Stimulated activated CD4-positive, alpha-beta T cell treated with anti-CD3 and anti-CD28 coated beads, TNF-alpha, amount 100 ng/mL, for 1 hour (primary cell): ENCODE measurements around the gene TUSC1.
"Not testable (repeated sequence)": the region's sequence is repeated elsewhere in the genome, so short reads cannot be mapped to it uniquely, and the experiment has no call there.

Experiments used
- DNase-seq, 3 donors: peaks; one replicate each; pipeline ENCODE4 v3.0.0-alpha.2; 2020; ENCODE audit warnings: low read depth in 3 of 3, low spot score in 1 of 3

TUSC1 gene

DNA sequence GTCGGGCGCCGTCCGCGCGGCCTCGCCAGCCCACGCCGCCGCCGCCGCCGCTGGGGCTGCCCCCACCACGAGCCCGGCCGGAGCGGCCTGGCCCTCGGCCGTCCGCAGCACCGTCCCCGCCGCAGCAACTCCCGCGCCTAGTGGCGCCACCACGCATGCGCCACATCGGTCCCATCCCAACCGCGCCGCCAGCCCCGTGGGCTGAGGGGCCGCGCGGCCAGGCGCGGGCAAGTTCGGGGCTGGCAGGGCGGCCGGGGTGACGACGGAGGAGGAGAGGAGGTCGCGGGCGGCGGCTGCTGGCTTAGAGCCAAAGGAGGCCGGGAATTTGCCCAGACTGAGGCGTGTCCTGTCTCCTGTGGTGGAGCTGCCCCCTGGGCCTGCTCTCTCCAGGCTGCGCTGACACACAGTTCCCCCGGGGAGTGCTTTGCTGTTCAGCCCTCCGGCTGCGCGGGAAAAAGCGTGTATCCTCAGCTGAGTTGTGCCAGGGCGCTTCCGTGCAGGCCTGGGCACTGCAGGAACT lies at the start of gene TUSC1:
TUSC1 (minus strand) TSS at position 298 of the 520 bp plus-strand sequence; CDS start at position 166, 132 bp downstream.
- DNase-seq: no peak

GRCh38 chr9:25726871-25727410 lies 48.7 kb upstream of the TUSC1 start:
- DNase-seq: no peak

- DNase-seq: no peak
These were observed 46.2 kb upstream of the TUSC1 start for GRCh38 chr9:25724424-25724823.

GRCh38 chr9:25716220-25716872 lies 38.1 kb upstream of the TUSC1 start:
- no peak for DNase-seq

DNA sequence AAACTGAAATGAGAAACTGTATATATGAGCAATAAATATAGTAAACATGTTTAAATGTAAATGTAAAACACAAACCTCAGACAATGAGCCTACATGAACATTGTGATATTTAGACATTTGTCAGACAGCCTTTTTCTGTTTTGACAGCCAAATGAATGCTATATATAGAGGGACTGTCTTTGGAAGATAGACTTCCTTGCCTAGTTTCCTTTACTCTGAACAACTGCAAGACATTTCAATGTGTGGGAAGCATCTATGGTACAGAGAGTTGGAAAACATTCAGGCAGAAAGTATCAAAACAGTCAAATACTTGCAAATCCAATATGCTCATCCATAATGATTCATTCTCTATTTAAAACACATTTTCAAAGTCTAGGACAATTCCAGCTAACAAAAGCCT lies 31.7 kb upstream of the TUSC1 start:
- DNase-seq: no peak

DNA sequence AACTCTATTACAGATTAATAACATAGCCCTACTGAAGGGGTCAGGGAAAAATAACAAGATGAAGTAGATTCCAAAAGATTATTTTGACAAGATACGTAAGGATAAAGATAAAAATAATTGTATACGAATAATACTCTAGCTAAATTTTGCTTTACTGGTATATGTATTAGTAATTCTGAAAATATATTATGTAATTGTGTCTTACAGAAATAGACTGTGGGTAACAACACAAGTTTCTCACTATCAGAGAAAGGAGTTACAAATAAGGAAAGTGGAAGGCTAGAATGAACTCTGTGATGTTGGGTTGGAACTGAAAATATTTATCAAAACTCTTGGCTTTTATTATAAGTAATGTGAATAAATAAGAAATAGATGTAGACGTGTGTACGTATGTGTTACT lies 26.6 kb upstream of the TUSC1 start:
- DNase-seq: no peak

DNA sequence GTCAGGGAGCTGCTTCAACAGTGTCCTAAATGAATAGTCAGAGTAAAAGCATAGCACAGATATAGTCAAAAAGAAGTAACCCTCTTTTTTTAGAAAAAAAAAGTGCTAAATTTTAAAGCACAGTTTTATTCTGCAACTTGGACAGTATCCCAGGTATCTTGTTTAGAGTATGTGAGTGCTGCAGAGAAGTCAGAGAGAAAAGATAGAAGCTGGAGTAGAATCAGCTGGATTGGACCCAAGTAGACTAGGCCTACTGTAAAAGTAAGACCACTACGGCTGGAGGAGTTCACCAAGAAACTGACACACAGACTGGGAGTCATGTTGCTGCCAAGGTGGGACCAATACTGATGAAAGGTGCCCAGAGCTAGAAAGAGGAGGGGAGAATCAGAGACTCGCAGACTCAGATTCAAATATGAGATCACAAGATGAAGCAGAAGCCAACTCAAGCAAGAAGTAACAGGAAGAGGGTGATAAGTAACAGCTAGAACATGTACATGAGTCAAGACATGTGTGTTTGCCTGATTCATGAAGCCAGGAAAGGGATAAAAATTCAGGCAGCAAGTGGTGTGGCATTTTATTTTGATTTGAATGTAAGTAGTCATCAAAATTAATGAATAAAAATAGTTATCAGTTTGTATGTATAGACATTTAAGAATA lies 25.6 kb upstream of the TUSC1 start:
- no peak for DNase-seq

GRCh38 chr9:25702536-25702935 lies 24.3 kb upstream of the TUSC1 start:
- DNase-seq: no peak

DNA sequence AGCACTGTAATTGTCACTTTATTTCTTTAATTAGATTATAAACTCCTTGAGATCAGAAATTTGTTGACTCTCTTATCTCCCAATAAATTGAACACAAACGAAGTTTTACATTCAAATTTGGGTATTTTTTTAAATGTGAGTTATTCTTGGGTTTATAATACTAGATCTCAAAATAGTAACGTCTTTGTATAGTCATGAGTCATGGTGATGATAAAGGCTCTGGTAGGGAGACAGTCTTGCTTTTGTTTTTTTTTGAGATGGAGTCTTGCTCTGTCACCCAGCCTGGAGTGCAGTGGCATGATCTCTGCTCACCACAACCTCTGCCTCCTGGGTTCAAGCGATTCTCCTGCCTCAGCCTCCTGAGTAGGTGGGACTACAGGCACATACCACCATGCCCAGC lies 22.7 kb upstream of the TUSC1 start:
- not testable (repeated sequence) for DNase-seq

DNA sequence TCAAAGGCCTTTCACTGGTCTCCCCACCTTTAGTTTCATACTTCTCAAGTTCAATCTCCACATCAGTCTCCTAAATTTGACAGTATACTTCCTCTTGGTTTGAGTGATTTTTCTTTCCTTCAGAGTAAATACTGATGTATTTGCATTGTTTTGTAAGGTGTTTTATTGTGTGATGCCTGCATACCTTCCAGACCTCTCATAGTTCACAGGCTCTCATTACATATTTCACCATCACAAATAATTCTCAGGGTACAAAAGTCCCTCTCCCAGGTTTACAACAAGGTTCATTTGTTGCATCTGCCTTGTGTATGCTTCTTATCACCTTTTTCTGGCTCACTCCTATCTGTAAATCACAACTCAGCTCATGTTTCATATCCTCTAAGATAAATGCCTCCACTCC lies 22.2 kb upstream of the TUSC1 start:
- no peak for DNase-seq

DNA sequence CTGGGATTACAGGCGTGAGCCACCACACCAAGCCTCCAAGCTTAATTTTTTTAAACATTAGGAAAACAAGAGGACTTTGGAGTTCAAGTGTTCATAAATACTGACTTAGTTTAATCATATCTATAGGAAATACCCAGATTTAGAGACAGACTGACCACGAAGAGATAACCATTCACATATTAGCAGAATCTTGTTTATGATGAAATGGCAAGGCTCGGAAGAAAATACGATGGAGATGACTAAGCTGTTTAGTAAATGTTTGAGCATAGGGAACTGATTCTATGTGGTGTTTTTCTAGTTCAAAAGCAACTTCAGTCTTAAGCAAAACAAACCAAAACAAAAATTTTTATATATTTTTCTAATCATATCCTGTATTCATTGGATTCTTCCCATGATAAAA lies 13.5 kb upstream of the TUSC1 start:
- DNase-seq: no peak

DNA sequence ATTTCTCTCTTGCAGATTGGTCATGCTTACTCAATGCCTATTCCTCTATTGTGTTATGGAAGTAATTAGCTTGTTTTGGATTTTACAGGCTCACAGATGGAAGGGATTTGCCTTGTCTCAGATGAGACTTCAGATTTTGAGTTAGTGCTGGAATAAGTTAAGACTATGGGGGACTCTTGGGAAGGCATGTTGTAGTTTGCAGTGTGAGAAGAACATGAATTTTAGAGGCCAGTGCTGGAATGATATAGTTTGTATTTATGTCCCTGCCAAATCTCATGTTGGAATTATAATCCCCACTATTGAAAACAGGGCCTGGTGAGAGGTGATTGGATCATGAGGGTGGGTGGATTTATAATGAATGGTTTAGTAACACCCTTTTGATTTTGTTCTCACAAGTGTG lies 6.1 kb upstream of the TUSC1 start:
- no peak for DNase-seq

- DNase-seq: no peak
These were observed 3.0 kb upstream of the TUSC1 start for GRCh38 chr9:25681266-25681665.

- DNase-seq: no peak
These were observed 659 bp upstream of the TUSC1 start for GRCh38 chr9:25678846-25679360.

GRCh38 chr9:25677301-25678146 lies 720 bp downstream of the TUSC1 start:
- DNase-seq: no peak

DNA sequence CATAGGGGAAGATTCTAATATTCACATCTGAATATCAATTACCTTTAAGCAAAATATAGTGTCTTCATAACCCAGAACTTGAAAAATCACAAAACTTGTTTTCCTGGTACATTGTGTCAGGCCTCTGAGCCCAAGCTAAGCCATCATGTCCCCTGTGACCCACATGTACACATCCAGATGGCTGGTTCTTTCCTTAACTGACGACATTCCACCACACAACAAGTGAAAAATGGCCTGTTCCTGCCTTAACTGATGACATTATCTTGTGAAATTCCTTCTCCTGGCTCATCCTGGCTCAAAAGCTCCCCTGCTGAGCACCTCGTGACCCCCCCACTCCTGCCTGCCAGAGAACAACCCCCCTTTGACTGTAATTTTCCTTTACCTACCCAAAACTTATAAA lies 2.4 kb downstream of the TUSC1 start:
- not testable (repeated sequence) for DNase-seq

DNA sequence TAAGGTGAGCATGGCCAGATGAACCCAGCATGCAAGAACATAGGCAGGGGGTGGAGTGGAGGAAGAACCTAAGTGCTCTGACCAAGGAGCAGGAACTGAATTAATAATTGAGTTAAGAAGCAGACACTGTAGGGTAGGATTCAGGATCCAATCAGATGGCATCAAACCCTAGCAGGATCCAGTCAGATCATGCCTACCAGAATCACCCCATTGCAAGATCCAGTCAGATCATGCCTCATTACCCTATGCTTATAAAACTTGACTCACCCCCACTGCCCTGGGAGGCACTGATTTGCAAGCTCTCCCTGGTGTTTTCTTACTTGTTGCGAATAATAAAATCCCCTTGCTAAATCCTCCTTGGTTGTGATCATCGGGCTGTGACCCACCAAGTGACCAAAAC lies 19.7 kb downstream of the TUSC1 start:
- no peak for DNase-seq

- no peak for DNase-seq
These were observed 23.8 kb downstream of the TUSC1 start for GRCh38 chr9:25654417-25654816.

DNA sequence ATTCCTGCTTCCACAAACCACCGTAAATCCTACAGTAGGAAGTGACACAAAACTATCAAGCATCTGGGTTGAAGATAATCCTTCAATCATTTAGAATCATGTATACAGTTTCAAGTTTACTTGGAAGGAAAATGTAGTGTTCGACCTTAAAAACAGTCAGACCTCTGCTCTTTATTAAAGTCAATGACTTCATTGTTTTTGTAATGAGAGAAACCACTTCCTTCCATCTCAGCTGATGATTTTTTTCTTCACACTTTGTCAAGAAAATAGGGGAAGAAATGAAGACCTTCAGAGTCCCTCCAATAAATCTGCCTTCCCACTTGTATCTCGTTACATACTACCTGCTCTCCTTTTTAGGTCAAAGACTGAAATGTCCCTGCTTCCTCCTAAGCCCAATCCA lies 30.1 kb downstream of the TUSC1 start:
- no peak for DNase-seq

GRCh38 chr9:25636026-25636425 lies 42.2 kb downstream of the TUSC1 start:
- no peak for DNase-seq

DNA sequence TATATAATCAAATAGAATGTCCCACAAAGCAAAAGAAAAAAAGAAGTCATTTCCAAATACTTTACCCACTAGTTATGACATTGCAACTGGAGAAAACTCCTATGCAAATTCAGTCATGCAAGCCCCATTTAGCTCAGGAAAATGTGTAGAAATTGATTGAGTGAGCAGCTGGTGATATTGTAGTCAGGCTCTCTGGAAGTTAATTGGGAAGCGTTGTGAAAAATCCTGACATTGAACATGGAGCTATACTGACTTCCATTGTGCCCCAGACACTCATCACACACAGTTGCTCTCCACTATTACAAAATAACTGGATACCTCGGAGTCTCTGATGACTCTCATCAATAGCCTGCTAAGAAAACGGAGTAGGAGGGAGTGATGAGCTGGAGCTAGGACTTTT lies 49.0 kb downstream of the TUSC1 start:
- no peak for DNase-seq
